ENCODE results near the gene ASL. TPM values are rescaled to one million over a fixed set of nuclear protein-coding genes. Genes with fewer than 3 reads are reported as not detected.

ASL gene
- total RNA-seq, 1 donor from 2014 or later: 48.3 TPM

- H3K4me1 Mint-ChIP-seq (ENCODE audit: unreplicated experiment): peaks cover 9% of the 10 kb centered on the region
- H3K36me3 Mint-ChIP-seq (ENCODE audit: low read depth, unreplicated experiment): no peaks in the 10 kb centered on the region
- no peaks in the 10 kb centered on the region for H3K9me3 Mint-ChIP-seq (ENCODE audit: unreplicated experiment)
- H3K27me3 Mint-ChIP-seq (ENCODE audit: unreplicated experiment): peaks cover 2% of the 10 kb centered on the region
- TF ChIP-seq CTCF (IDR thresholded peaks at IDR 0.05; ENCODE audit: unreplicated experiment): no peak
- no peak overlapping the region for H3K4me3 Mint-ChIP-seq (ENCODE audit: unreplicated experiment)
- H3K27ac Mint-ChIP-seq (ENCODE audit: unreplicated experiment): no peak overlapping the region
- no peak for DNase-seq (ENCODE audit: low spot score)
These were observed 2.4 kb downstream of the ASL start for GRCh38 chr7:66078067-66078466.

DNA sequence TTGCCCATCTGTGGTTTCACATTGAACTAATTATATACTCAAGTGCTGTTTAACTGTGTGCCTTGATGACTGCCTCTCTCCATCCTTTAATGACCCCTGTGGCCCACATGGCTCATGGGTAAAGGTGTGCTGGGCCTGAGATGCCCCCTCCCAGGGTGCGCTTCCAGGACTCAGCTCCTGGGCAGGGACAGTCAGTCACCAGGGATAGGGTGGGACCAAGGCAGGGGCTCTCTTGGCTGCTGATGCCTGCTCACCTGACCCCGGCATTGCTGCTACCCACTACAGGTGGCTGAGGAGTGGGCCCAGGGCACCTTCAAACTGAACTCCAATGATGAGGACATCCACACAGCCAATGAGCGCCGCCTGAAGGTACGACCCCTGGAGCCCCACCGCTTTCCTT is 6.5 kb downstream of the ASL start:
- peaks cover 6% of the 10 kb centered on the region for H3K36me3 Mint-ChIP-seq (ENCODE audit: low read depth, unreplicated experiment)
- DNase-seq (ENCODE audit: low spot score): no peak
- TF ChIP-seq CTCF (IDR thresholded peaks at IDR 0.05; ENCODE audit: unreplicated experiment): no peak
- no peaks in the 10 kb centered on the region for H3K27me3 Mint-ChIP-seq (ENCODE audit: unreplicated experiment)
- no peak overlapping the region for H3K27ac Mint-ChIP-seq (ENCODE audit: unreplicated experiment)
- H3K4me3 Mint-ChIP-seq (ENCODE audit: unreplicated experiment): no peak overlapping the region
- H3K4me1 Mint-ChIP-seq (ENCODE audit: unreplicated experiment): no peaks in the 10 kb centered on the region
- no peaks in the 10 kb centered on the region for H3K9me3 Mint-ChIP-seq (ENCODE audit: unreplicated experiment)

DNA sequence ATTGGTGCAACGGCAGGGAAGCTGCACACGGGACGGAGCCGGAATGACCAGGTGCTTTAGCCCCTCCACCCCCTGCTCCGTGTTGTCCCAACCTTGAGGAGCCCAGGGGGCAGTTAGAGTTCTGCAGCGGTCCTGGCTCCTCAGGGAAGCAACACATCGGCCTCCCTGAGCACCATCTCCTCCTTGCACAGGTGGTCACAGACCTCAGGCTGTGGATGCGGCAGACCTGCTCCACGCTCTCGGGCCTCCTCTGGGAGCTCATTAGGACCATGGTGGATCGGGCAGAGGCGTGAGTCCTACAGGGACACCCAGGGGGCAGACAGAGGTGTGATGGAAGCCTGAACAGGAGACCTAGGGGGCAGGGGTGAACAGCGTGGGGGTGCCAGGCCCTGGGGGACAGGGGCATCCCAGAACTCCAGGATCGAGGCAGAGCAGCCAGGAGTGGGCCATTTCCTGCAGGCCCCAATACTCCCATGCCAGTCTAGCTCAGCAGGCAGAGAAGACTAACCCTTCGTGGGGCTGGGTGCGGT is 7.3 kb downstream of the ASL start:
- Mint-ChIP-seq H3K27ac (ENCODE audit: unreplicated experiment) (no peak overlapping the region), H3K27me3 (ENCODE audit: unreplicated experiment) (no peaks in the 10 kb centered on the region), H3K9me3 (ENCODE audit: unreplicated experiment) (no peaks in the 10 kb centered on the region), H3K4me3 (ENCODE audit: unreplicated experiment) (no peak overlapping the region), H3K36me3 (ENCODE audit: low read depth, unreplicated experiment) (peaks cover 6% of the 10 kb centered on the region), H3K4me1 (ENCODE audit: unreplicated experiment) (no peaks in the 10 kb centered on the region)
- TF ChIP-seq CTCF (IDR thresholded peaks at IDR 0.05; ENCODE audit: unreplicated experiment): no peak
- DNase-seq (ENCODE audit: low spot score): no peak

DNA sequence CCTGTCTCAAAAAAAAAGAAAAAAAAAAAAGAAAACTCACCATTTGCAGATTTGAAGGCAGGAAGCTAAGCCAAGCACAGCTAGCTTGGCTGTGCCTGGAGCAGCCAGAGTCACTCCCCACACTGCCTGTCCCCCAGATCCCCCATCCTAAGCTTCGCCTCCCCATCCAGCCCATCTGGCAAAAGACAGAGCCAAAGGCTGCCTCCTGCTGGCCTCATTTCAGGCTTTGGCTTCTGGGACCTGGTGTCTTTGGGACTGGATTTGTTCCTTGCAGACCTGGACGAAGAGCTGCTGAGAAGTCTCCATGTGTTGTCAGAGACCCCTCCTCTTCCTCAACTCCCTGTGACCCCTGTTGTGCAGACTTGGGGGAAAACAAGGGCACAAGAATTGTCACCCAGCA is 8.1 kb downstream of the ASL start:
- H3K27ac Mint-ChIP-seq (ENCODE audit: unreplicated experiment): no peak overlapping the region
- peaks cover 6% of the 10 kb centered on the region for H3K36me3 Mint-ChIP-seq (ENCODE audit: low read depth, unreplicated experiment)

More for the DNA sequence above, 8.1 kb downstream of the ASL start:
- no peak for TF ChIP-seq CTCF (IDR thresholded peaks at IDR 0.05; ENCODE audit: unreplicated experiment)
- no peaks in the 10 kb centered on the region for H3K4me1 Mint-ChIP-seq (ENCODE audit: unreplicated experiment)
- no peaks in the 10 kb centered on the region for H3K9me3 Mint-ChIP-seq (ENCODE audit: unreplicated experiment)
- no peaks in the 10 kb centered on the region for H3K27me3 Mint-ChIP-seq (ENCODE audit: unreplicated experiment)
- H3K4me3 Mint-ChIP-seq (ENCODE audit: unreplicated experiment): no peak overlapping the region
- DNase-seq (ENCODE audit: low spot score): no peak

Measured in endothelial cell (in vitro differentiated cells).